Lower leg skin (tissue), 3 donors: ENCODE results near the gene MLYCD.

Source experiments
- POLR2A ChIP-seq, 2 donors: fragments of 450-650 bp; IDR thresholded peaks; one replicate each; pipeline ENCODE4 v1.6.1; 2016 to 2017; ENCODE audit warnings: antibody characterized with exemption in 2 of 2, mild to moderate bottlenecking in 1 of 2, moderate library complexity in 1 of 2
- TF ChIP-seq, protein P1 (sequence below), 3 donors: fragments of 450-650 bp; IDR thresholded peaks; one replicate each; pipeline ENCODE4 v1.5.1; 2016; ENCODE audit warnings: antibody characterized with exemption in 3 of 3, mild to moderate bottlenecking in 3 of 3, moderate library complexity in 2 of 3

GRCh38 chr16:83899978-83900377, 1.1 kb downstream of the MLYCD start:
- TF ChIP-seq, protein P1, sequence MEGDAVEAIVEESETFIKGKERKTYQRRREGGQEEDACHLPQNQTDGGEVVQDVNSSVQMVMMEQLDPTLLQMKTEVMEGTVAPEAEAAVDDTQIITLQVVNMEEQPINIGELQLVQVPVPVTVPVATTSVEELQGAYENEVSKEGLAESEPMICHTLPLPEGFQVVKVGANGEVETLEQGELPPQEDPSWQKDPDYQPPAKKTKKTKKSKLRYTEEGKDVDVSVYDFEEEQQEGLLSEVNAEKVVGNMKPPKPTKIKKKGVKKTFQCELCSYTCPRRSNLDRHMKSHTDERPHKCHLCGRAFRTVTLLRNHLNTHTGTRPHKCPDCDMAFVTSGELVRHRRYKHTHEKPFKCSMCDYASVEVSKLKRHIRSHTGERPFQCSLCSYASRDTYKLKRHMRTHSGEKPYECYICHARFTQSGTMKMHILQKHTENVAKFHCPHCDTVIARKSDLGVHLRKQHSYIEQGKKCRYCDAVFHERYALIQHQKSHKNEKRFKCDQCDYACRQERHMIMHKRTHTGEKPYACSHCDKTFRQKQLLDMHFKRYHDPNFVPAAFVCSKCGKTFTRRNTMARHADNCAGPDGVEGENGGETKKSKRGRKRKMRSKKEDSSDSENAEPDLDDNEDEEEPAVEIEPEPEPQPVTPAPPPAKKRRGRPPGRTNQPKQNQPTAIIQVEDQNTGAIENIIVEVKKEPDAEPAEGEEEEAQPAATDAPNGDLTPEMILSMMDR (IDR thresholded peaks at IDR 0.05): no peak
- TF ChIP-seq POLR2A (IDR thresholded peaks at IDR 0.05): no peak
